ENCODE results near the gene CCDC195.

Gene CCDC195

GRCh38 chr2:224689539-224689938 lies 26.6 kb downstream of the CCDC195 start:
- H3K27me3 ChIP-seq (replicated peaks) = no peaks in the 10 kb centered on the region
- H3K4me3 ChIP-seq (ENCODE audit: low read depth, low read length) = no peak overlapping the region
- TF ChIP-seq CTCF (IDR thresholded peaks at IDR 0.05; ENCODE audit: low read depth, low read length, missing control alignments) = no peak
- DNase-seq = no peak
- no peaks in the 10 kb centered on the region for H3K36me3 ChIP-seq (replicated peaks)
- no peak overlapping the region for H3K27ac ChIP-seq
- in situ Hi-C loops (cut with HindIII; ENCODE audit: low pct_ligation_motif_present, low sequenced_read_pairs) = no loop called here

GRCh38 chr2:224688997-224689396 lies 27.2 kb downstream of the CCDC195 start:
- Histone ChIP-seq H3K27ac (no peak overlapping the region), H3K4me3 (ENCODE audit: low read depth, low read length) (no peak overlapping the region), H3K36me3 (replicated peaks) (no peaks in the 10 kb centered on the region), H3K27me3 (replicated peaks) (no peaks in the 10 kb centered on the region)
- no peak for TF ChIP-seq CTCF (IDR thresholded peaks at IDR 0.05; ENCODE audit: low read depth, low read length, missing control alignments)
- no peak for DNase-seq
- in situ Hi-C loops (cut with HindIII; ENCODE audit: low pct_ligation_motif_present, low sequenced_read_pairs) = no loop called here

DNA sequence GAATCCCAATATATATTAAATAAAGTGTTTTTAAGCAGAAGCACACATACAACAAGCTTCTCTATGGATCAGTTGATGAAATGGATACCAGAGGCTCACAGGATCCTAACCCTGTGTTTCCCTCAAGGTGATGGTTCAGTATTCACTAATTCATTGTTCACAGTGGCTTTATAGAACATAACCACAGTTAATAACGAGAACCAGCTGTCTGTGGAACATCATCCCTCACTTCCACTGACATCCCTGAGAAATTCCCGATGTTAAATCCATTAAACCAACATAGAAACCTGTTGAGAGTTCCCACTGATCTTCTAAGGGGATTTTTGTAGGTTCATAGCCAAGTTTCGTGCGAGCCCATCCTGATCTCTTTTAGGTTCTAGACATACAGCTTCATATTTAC lies 29.0 kb downstream of the CCDC195 start:
- no peak for DNase-seq
- no peak overlapping the region for H3K4me3 ChIP-seq (ENCODE audit: low read depth, low read length)
- no peak for TF ChIP-seq CTCF (IDR thresholded peaks at IDR 0.05; ENCODE audit: low read depth, low read length, missing control alignments)
- no peaks in the 10 kb centered on the region for H3K27me3 ChIP-seq (replicated peaks)
- in situ Hi-C loops (cut with HindIII; ENCODE audit: low pct_ligation_motif_present, low sequenced_read_pairs) = no loop called here
- H3K36me3 ChIP-seq (replicated peaks) = no peaks in the 10 kb centered on the region
- no peak overlapping the region for H3K27ac ChIP-seq

GRCh38 chr2:224685121-224685520 lies 31.0 kb downstream of the CCDC195 start:
- Histone ChIP-seq H3K27me3 (replicated peaks) (no peaks in the 10 kb centered on the region), H3K36me3 (replicated peaks) (no peaks in the 10 kb centered on the region), H3K4me3 (ENCODE audit: low read depth, low read length) (no peak overlapping the region), H3K27ac (no peak overlapping the region)
- DNase-seq = no peak
- no peak for TF ChIP-seq CTCF (IDR thresholded peaks at IDR 0.05; ENCODE audit: low read depth, low read length, missing control alignments)
- in situ Hi-C loops (cut with HindIII; ENCODE audit: low pct_ligation_motif_present, low sequenced_read_pairs) = no loop called here

DNA sequence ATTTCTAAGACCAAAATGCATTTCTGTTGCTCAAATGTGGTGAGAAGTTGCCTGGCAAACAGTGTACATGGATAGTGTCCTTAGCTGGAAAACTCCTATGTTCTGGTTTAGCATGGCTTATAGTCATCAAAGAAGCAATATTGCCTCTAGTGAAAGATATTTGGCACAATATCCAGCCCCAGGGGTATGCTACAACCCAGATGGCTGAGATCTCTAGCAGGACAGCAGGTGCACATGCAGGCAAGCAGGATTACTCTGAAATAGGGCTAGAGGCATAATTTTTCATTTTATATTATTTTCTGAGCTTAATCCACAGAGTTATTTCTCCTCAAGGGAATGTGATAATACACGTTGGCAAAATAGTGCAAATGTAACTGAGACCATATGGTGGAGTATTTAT lies 34.0 kb downstream of the CCDC195 start:
- TF ChIP-seq CTCF (IDR thresholded peaks at IDR 0.05; ENCODE audit: low read depth, low read length, missing control alignments) = no peak
- no peaks in the 10 kb centered on the region for H3K36me3 ChIP-seq (replicated peaks)
- H3K27me3 ChIP-seq (replicated peaks) = no peaks in the 10 kb centered on the region
- no peak for DNase-seq
- no peak overlapping the region for H3K27ac ChIP-seq
- H3K4me3 ChIP-seq (ENCODE audit: low read depth, low read length) = no peak overlapping the region
- in situ Hi-C loops (cut with HindIII; ENCODE audit: low pct_ligation_motif_present, low sequenced_read_pairs) = no loop called here

DNA sequence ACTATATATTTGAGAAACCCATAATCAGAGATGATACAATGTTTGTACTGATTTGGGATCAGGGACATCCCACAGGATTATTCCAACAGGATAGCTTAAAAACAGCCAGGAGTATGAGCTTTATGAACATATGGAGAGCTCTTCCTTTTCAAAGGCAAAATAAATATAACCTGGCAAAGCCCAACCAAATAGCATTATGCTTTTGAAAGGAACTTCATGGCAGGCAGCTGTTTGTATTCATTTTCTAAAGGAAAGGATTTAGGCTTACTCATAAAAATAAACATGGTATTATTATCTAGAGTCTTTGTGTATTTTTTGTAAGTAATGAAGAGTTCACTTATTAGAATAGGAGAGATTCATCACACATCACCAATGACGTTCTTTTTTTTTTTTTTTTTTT lies 44.4 kb downstream of the CCDC195 start:
- Histone ChIP-seq H3K4me3 (ENCODE audit: low read depth, low read length) (no peak overlapping the region), H3K27me3 (replicated peaks) (no peaks in the 10 kb centered on the region), H3K27ac (no peak overlapping the region), H3K36me3 (replicated peaks) (no peaks in the 10 kb centered on the region)
- no peak for TF ChIP-seq CTCF (IDR thresholded peaks at IDR 0.05; ENCODE audit: low read depth, low read length, missing control alignments)
- in situ Hi-C loops (cut with HindIII; ENCODE audit: low pct_ligation_motif_present, low sequenced_read_pairs) = no loop called here
- no peak for DNase-seq

All from brain microvascular endothelial cell (primary cell).